Activated naive CD4-positive, alpha-beta T cell (primary cell): ENCODE measurements around the gene DDIAS.
"Not testable (repeated sequence)": the region's sequence is repeated elsewhere in the genome, so short reads cannot be mapped to it uniquely, and the experiment has no call there.

Experiments
- DNase-seq, 4 experiments: peaks; one replicate each; lab custom pipeline; 2025; lab: John Stamatoyannopoulos, UW

DDIAS gene

DNA sequence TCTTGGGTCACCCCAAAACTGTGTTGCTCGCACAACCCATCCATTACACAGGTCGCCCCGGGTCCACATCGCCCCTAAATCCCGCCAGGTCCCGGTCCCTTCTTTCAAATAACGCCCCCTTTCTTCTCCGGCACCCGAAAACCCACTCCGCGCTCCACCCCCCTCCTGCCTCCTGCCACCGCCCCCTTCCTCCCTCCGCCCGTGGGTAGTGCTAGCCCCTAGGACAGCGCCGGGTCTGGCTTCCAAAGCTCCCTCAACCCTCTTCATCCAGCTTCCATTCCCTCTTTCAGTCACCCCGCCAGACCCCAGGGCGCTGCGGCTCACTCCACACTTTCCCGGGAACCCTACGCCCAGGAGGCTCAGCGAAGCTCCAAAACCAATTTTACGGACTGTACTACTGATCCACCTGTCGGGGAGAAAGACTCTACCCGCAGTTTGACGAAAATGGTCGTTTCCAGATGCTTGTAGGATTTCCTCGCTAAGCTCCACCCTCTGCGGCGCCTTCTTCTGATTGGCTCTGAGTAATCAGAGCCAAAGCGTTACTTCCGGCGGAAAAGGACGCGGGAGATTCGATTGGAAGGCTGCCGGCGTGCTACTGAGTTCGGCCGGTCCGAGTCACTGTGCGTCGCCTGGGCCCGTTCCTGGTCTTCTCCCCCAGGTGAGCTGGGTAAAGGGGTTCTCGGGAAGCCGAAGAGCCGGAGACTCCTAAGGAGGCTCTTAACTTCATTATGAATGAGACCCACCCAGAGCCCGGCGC is at the start of gene DDIAS:
TSS of gene DDIAS (plus strand) at position 572 of the 757 bp plus-strand sequence. CDS start 13,003 bp downstream, outside the sequence.
- peak; percentile 75 to 89 (median 80) for DNase-seq

- DNase-seq: no peak
These were observed 47.3 kb upstream of the DDIAS start for GRCh38 chr11:82854242-82854641.

DNA sequence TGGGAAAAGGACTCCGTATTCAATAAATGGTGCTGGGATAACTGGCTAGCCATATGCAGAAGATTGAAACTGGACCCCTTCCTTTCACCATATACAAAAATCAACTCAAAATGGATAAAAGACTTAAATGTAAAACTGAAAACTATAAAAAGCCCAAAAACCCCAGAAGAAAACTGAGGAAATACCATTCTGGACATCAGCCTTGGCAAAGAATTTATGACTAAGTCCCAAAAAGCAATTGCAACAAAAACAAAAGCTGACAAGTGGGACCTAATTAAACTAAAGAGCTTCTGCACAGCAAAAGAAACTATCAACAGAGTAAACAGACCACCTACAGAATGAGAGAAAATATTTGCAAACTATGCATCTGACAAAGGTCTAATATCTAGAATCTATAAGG is 46.6 kb upstream of the DDIAS start:
- DNase-seq: not testable (repeated sequence)

DNA sequence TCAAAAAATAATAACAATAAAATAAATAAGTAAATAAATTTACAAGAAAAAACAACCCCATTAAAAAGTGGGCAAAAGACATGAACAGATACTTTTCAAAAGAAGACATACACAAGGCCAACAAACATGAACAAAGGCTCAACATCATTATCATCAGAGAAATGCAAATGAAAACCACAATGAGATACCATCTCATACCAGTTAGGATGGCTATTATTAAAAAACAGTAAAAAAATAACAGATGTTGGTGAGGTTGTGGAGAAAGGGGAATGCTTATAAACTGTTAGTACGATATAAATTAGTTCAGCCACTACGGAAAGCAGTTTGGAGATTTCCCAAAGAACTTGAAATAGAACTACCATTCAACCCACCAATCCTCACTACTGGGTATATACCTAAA is 45.9 kb upstream of the DDIAS start:
- DNase-seq: no peak

GRCh38 chr11:82857145-82857544 is 44.4 kb upstream of the DDIAS start:
- no peak for DNase-seq

DNA sequence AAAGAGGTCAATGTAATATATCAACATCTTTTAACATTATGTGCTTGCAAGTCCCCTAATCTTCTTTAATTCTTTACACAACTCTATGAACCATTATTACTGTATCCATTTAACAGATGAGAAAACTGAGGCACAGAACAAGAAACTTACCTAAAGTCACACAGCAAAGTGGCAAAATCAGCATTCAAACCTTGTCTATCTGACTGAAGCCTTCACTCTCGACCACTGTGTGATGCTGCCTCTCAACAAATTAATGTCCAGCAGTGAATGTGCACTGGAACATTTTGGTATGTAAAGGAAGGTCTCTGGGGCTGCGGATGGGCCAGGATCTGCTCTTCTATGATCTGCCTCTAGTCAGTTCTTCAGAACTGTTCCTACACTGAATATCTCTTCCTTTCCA is 43.4 kb upstream of the DDIAS start:
- no peak for DNase-seq

- DNase-seq: no peak
These were observed 42.9 kb upstream of the DDIAS start for GRCh38 chr11:82858556-82859091.

- no peak for DNase-seq
These were observed 41.8 kb upstream of the DDIAS start for GRCh38 chr11:82859750-82860149.

GRCh38 chr11:82862379-82862778 is 39.2 kb upstream of the DDIAS start:
- no peak for DNase-seq

DNA sequence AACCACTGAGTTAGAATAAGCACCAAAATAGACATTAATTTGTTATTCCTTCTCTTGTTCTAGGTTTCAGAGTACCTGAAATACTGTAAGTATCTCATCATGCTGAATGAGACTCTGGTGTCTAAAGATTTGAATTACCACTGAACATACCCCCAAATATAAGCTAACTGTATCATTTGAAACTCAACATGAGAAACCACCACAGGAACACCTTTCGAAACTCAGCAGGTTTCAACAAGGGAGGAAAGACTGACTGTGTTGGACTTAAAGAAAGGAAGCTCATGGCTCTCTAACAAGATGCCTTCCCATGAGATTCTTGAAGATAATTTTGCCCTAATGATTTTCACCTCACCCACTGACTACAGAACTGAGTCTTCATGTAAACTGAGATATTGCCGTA is 38.3 kb upstream of the DDIAS start:
- no peak for DNase-seq

- DNase-seq: peak in 1 of 4 experiments; percentile 2
These were observed 37.3 kb upstream of the DDIAS start for GRCh38 chr11:82864268-82864667.

DNA sequence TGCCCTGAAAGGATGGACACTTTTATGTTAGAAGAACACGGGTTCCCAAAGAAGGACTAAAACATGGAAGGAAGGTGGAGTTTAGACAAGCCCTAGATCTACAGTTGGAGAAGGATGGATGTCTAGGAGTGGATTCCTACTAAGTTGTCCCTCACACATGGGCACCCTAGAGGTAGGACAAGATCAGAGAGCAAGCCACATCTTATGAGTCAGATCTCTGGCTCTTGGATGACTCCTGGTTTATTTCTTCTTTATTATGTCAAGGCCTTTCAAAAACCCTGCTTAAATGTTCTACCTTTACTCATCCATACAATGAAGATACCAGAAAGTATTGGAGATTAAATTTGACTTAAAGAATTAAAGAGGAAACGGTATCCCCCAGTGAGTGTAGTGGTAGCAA is 35.7 kb upstream of the DDIAS start:
- no peak for DNase-seq

DNA sequence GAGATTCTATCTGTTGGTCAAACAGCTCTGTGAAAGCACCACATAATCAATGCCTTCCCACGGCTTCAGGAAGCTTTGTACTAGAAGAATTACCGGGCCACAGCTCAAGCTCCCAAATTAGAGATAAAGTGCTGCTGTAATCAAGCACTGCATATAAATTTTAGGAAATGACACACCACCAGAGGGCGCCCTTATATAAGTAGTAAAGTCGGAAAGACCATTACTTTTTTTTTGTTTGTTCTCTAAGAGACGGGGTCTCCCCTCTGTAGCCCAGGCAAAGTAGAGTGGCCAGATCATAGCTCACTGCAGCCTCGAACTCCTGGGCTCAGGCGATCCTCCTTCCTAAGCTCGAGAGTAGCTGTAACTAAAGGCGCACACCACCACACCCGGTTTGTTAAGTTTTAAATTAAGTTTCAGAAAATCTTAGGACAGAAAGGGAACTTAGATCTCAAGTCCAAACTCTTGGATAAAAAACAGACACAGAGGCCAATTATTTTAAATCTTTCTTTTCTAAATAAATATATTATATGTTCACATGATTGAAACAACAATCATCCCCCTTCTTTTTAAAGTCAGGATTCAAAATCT is 33.9 kb upstream of the DDIAS start:
- DNase-seq: peak; percentile 11 to 54 (median 43)

GRCh38 chr11:82869657-82870056 is 31.9 kb upstream of the DDIAS start:
- DNase-seq: no peak

GRCh38 chr11:82871646-82872045 is 29.9 kb upstream of the DDIAS start:
- no peak for DNase-seq

- DNase-seq: no peak
These were observed 29.0 kb upstream of the DDIAS start for GRCh38 chr11:82872377-82873150.

DNA sequence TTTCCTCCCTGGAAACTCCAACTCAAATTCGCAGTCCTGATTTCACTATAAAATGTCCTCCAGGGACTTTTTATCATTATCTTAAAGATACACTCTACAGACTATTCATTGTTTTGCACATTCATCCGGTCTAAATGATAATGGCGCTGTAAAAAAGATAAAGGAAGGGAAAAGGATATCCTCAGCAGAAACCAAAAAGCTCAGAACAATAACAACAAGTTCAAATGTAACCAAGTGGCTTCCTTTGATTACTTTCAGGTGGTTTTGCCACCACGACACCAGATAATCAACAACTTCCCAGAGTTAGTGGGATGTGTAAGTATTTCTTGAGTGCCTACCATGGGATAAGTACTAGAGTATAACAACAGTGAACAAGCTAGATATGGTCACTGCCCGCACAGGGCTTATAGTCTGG is 27.6 kb upstream of the DDIAS start:
- DNase-seq: no peak

DNA sequence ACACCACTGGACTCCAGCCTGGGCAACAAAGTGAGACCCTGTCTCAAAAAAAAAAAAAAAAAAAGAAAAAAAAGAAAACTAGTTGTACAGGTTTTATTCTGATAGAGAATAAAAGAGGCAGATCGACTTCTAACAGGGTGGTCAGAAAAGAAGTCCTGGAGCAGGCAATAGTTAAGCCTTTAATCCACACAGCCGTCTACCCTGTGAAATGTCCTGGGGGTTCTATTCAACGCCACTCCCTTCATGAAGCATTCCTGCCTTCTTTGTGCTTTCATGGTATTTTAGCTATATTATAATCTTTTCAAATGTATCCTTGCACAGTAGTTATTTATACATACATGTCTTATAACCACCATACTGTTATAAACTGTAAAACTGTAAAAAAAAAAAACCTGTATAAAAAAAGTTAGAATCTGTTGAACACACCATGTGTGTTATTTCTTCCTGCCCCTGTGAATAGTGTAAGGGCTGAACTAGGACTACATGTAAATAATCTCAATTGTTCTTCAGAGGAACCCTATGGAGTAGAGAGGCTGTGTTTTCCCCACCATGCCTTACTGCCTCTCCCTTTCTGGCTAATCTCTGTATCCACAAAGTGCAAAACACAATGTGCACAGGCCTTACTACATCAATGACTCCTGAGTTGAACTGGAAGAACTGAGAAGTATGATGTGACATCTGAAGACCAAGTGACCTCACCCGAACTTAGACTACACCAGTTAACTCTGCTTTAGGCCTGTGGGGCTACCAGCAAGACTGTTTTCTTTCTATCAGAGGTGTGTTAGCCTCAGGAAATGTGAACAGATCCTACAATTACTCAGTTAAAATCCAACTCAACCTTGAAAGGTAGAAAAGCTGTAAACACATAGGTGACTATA is 26.7 kb upstream of the DDIAS start:
- no peak for DNase-seq

- no peak for DNase-seq
These were observed 17.7 kb upstream of the DDIAS start for GRCh38 chr11:82883853-82884252.

DNA sequence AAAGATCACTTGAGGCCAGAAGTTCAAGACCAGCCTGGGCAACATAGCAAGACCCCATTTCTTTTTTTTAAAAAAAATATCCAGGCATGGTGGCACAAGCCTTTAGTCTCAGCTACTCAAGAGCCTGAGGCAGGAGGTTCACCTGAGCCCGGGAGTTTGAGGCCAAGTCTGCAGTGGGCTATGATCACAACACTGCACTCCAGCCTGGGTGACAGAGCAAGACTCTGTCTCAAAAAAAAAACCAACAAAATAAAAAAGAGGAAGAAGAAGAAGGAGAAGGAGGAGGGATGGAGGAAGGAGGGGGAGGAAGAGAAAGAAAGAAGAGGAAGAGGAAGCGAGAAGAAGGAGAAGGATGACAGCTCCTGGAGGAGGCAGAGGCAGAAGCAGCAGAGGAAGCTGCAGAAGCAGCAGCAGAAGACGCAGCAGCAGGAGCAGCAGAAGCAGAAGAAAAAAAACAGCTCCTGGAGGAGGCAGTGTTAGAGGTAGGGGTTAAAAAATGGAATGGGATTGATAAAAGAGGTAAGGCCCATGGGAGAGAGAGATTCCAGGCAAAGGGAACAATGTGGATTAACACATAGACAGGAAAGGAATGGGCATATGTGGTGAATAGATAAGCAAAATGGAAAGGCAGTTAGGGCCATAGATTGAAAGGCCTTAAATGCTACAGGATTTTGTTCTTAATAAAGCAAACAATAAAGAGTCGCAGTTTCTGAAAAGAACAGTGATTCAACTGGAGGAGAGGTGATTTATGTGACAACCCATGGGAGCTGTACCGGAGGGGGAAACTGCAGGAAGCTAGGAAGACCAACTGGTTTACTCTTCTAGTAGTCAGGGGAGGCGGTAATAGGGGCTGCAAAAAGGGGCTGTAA is 12.2 kb upstream of the DDIAS start:
- DNase-seq: no peak

GRCh38 chr11:82890002-82890341 is 11.6 kb upstream of the DDIAS start:
- no peak for DNase-seq
